H9 (cell line): Measurements from ENCODE around the gene SCNN1B. TPM values are rescaled to one million over a fixed set of nuclear protein-coding genes. Genes with fewer than 3 reads are reported as not detected.

Experiments
- DNase-seq: peaks from one replicate; pipeline ENCODE4 v3.0.0-alpha.2; 2017
- H2AFZ ChIP-seq: one replicate; pipeline ENCODE4 v1.6.1; 2013; ENCODE audit warnings: mild to moderate bottlenecking, low read length, control low read depth, moderate library complexity
- H2AK5ac ChIP-seq: 2 replicates; pipeline ENCODE4 v1.6.1; 2013; ENCODE audit warnings: low read length, control low read depth, mixed read lengths; ENCODE audit not compliant: insufficient read length
- H2BK120ac ChIP-seq: one replicate; pipeline ENCODE4 v1.6.1; 2013; ENCODE audit warnings: low read depth, mild to moderate bottlenecking, low read length, control low read depth, inconsistent platforms; ENCODE audit not compliant: poor library complexity, severe bottlenecking
- H2BK12ac ChIP-seq: 2 replicates; pipeline ENCODE4 v1.6.1; 2013; ENCODE audit warnings: low read length, control low read depth, mixed read lengths, low read depth; ENCODE audit not compliant: insufficient read length
- H2BK15ac ChIP-seq: 2 replicates; pipeline ENCODE4 v1.6.1; 2013; ENCODE audit warnings: low read depth, low read length, control low read depth
- H2BK20ac ChIP-seq: one replicate; pipeline ENCODE4 v1.6.1; 2013; ENCODE audit warnings: low read depth, mild to moderate bottlenecking, low read length, control low read depth, inconsistent platforms; ENCODE audit not compliant: poor library complexity, severe bottlenecking
- H2BK5ac ChIP-seq: 2 replicates; pipeline ENCODE4 v1.6.1; 2013; ENCODE audit warnings: low read length, control low read depth, mixed read lengths; ENCODE audit not compliant: insufficient read length
- H3K14ac ChIP-seq: 2 replicates; pipeline ENCODE4 v1.6.1; 2013; ENCODE audit warnings: low read length, control low read depth; ENCODE audit not compliant: insufficient read depth
- H3K18ac ChIP-seq: 2 replicates; pipeline ENCODE4 v1.6.1; 2013; ENCODE audit warnings: low read depth, mild to moderate bottlenecking, mixed read lengths, low read length, control low read depth; ENCODE audit not compliant: insufficient read length
- H3K23ac ChIP-seq: 2 replicates; pipeline ENCODE4 v1.6.1; 2013; ENCODE audit warnings: low read length, control low read depth, mixed read lengths, low read depth; ENCODE audit not compliant: insufficient read length
- H3K23me2 ChIP-seq: 2 replicates; pipeline ENCODE4 v1.6.1; 2013; ENCODE audit warnings: low read depth, mild to moderate bottlenecking, mixed read lengths, low read length, control low read depth; ENCODE audit not compliant: insufficient read length, poor library complexity, severe bottlenecking
- H3K27ac ChIP-seq: 2 replicates; pipeline ENCODE4 v1.5.1; 2013; ENCODE audit warnings: low read length, control low read depth, mixed read lengths, low read depth; ENCODE audit not compliant: insufficient read length
- H3K27me3 ChIP-seq: 2 replicates; pipeline ENCODE4 v1.6.1; 2013; ENCODE audit warnings: low read length, control low read depth, inconsistent platforms; ENCODE audit not compliant: insufficient read depth
- H3K4ac ChIP-seq: 2 replicates; pipeline ENCODE4 v1.6.1; 2013; ENCODE audit warnings: low read depth, mild to moderate bottlenecking, control low read depth, inconsistent platforms, low read length, moderate library complexity
- H3K4me1 ChIP-seq: 2 replicates; pipeline ENCODE4 v1.6.1; 2013; ENCODE audit warnings: low read length, control low read depth, inconsistent platforms; ENCODE audit not compliant: insufficient read depth
- H3K4me2 ChIP-seq: 2 replicates; pipeline ENCODE4 v1.6.1; 2013; ENCODE audit warnings: low read length, control low read depth, mixed read lengths; ENCODE audit not compliant: insufficient read length, insufficient read depth
- H3K56ac ChIP-seq: 2 replicates; pipeline ENCODE4 v1.6.1; 2013; ENCODE audit warnings: low read depth, mild to moderate bottlenecking, mixed read lengths, low read length, control low read depth; ENCODE audit not compliant: insufficient read length
- H3K79me1 ChIP-seq: 2 replicates; pipeline ENCODE4 v1.6.1; 2013; ENCODE audit warnings: low read depth, mild to moderate bottlenecking, moderate library complexity, low read length, control low read depth, inconsistent platforms; ENCODE audit not compliant: insufficient read depth, poor library complexity, severe bottlenecking
- H3K79me2 ChIP-seq: 2 replicates; pipeline ENCODE4 v1.6.1; 2013; ENCODE audit warnings: low read length, control low read depth, inconsistent platforms; ENCODE audit not compliant: insufficient read depth
- H3K9ac ChIP-seq: 2 replicates; pipeline ENCODE4 v1.6.1; 2013; ENCODE audit warnings: low read length, control low read depth, mixed read lengths; ENCODE audit not compliant: insufficient read length; ENCODE audit errors: extremely low read depth
- H3K9me3 ChIP-seq: one replicate; pipeline ENCODE4 v1.6.1; 2013; ENCODE audit warnings: low read depth, low read length, inconsistent platforms; ENCODE audit not compliant: control insufficient read depth
- H3T11ph ChIP-seq: one replicate; pipeline ENCODE4 v1.6.1; 2013; ENCODE audit warnings: mild to moderate bottlenecking, low read length, control low read depth, inconsistent platforms
- H4K20me1 ChIP-seq: one replicate; pipeline ENCODE4 v1.6.1; 2013; ENCODE audit not compliant: control insufficient read depth, insufficient read length, insufficient read depth
- H4K5ac ChIP-seq: 2 replicates; pipeline ENCODE4 v1.6.1; 2013; ENCODE audit warnings: low read depth, mild to moderate bottlenecking, mixed read lengths, low read length, control low read depth; ENCODE audit not compliant: insufficient read length
- H4K8ac ChIP-seq: replicated peaks from 2 replicates; pipeline ENCODE4 v1.6.1; 2013; ENCODE audit warnings: low read length, control low read depth, mixed read lengths, low read depth; ENCODE audit not compliant: insufficient read length
- H4K91ac ChIP-seq: 2 replicates; pipeline ENCODE4 v1.6.1; 2013; ENCODE audit warnings: low read depth, mild to moderate bottlenecking, moderate library complexity, mixed read lengths, low read length, control low read depth; ENCODE audit not compliant: insufficient read length
- H3K27ac Mint-ChIP-seq, 3 experiments: 2 replicates in 2 of 3; 3 replicates in 1 of 3; pipeline ENCODE4 v1.8.0; 2020 to 2021; ENCODE audit warnings: mixed read lengths in 3 of 3, mild to moderate bottlenecking in 1 of 3, moderate library complexity in 1 of 3
- H3K27me3 Mint-ChIP-seq: 2 replicates; pipeline ENCODE4 v1.8.0; 2021; ENCODE audit warnings: low read depth, mild to moderate bottlenecking, moderate library complexity, mixed read lengths
- H3K36me3 Mint-ChIP-seq, 3 experiments: 2 replicates in 2 of 3; 3 replicates in 1 of 3; pipeline ENCODE4 v1.8.0; 2020 to 2021; ENCODE audit warnings: low read depth in 3 of 3, mixed read lengths in 3 of 3; ENCODE audit not compliant: insufficient read depth in 1 of 3
- H3K4me1 Mint-ChIP-seq, 2 experiments: 2 replicates each; pipeline ENCODE4 v1.8.0; 2020; ENCODE audit warnings: mixed read lengths in 2 of 2
- H3K4me3 Mint-ChIP-seq, 2 experiments: 2 replicates in 1 of 2; 3 replicates in 1 of 2; pipeline ENCODE4 v1.8.0; 2020 to 2021; ENCODE audit warnings: mild to moderate bottlenecking in 2 of 2, mixed read lengths in 2 of 2, moderate library complexity in 1 of 2
- H3K9me3 Mint-ChIP-seq, 2 experiments: 2 replicates in 1 of 2; 3 replicates in 1 of 2; pipeline ENCODE4 v1.8.0; 2020; ENCODE audit warnings: mild to moderate bottlenecking in 2 of 2, mixed read lengths in 2 of 2, moderate library complexity in 1 of 2
- WGBS: extraction: QIAGEN DNeasy Blood & Tissue Kit; methylation state at CpG from one replicate; pipeline ENCODE4 v1.1.7; 2013; ENCODE audit warnings: missing lambda C conversion rate, low lambda C conversion rate, mixed read lengths; ENCODE audit not compliant: insufficient read length; ENCODE audit errors: extremely low coverage; 5-methylcytosine and 5-hydroxymethylcytosine counted together
- total RNA-seq: library from RNA; stranded (reverse); gene quantifications from 2 replicates; pipeline ENCODE4 v1.2.1, GENCODE V29; 2021
- TF ChIP-seq, protein P1 (sequence below): fragments of 200-600 bp; sonication (generic); conservative IDR thresholded peaks from 3 replicates; pipeline ENCODE4 v1.8.0; 2021; ENCODE audit warnings: antibody characterized with exemption, mild to moderate bottlenecking

Gene SCNN1B
- total RNA-seq, 1 experiment from 2014 or later = 0.11 TPM

- no peak overlapping the region for H3K56ac ChIP-seq
- Mint-ChIP-seq H3K4me1 (peaks cover 9 to 13% of the 10 kb centered on the region in 2 experiments), H3K4me3 (no peak overlapping the region), H3K9me3 (no peaks in the 10 kb centered on the region), H3K27ac (peak overlapping the region; percentile 0 to 38 (median 32); a peak in 4 of 7 replicates), H3K27me3 (no peaks in the 10 kb centered on the region), H3K36me3 (peaks cover 6 to 26% (median 24%) of the 10 kb centered on the region in 3 experiments; a peak in 5 of 7 replicates)
- H3K18ac ChIP-seq = no peak overlapping the region
- H2AFZ ChIP-seq = no peak overlapping the region
- no peak overlapping the region for H2BK5ac ChIP-seq
- no peaks in the 10 kb centered on the region for H3K79me1 ChIP-seq
- no peaks in the 10 kb centered on the region for H4K20me1 ChIP-seq
- no peak overlapping the region for H3K23ac ChIP-seq
- no peak for DNase-seq
- no peak overlapping the region for H2BK20ac ChIP-seq
- no peaks in the 10 kb centered on the region for H3K79me2 ChIP-seq
- H3K23me2 ChIP-seq = no peaks in the 10 kb centered on the region
- H3K4me2 ChIP-seq = no peak overlapping the region
- H3K9me3 ChIP-seq = no peaks in the 10 kb centered on the region
- H3T11ph ChIP-seq = no peak overlapping the region
- no peak overlapping the region for H4K91ac ChIP-seq
- no peak overlapping the region for H2BK15ac ChIP-seq
- H4K5ac ChIP-seq = no peak overlapping the region
- H3K4me1 ChIP-seq = no peaks in the 10 kb centered on the region; the same call in 1 of the 2 replicates
- H3K4ac ChIP-seq = no peak overlapping the region
- WGBS = no CpG with 5 or more reads among the region's 14 CpGs
- H2AK5ac ChIP-seq = no peak overlapping the region
- no peak overlapping the region for H4K8ac ChIP-seq
- H3K27ac ChIP-seq = no peak overlapping the region
- H3K27me3 ChIP-seq = no peaks in the 10 kb centered on the region
- no peak overlapping the region for H2BK120ac ChIP-seq
- no peak overlapping the region for H2BK12ac ChIP-seq
- TF ChIP-seq, protein P1, sequence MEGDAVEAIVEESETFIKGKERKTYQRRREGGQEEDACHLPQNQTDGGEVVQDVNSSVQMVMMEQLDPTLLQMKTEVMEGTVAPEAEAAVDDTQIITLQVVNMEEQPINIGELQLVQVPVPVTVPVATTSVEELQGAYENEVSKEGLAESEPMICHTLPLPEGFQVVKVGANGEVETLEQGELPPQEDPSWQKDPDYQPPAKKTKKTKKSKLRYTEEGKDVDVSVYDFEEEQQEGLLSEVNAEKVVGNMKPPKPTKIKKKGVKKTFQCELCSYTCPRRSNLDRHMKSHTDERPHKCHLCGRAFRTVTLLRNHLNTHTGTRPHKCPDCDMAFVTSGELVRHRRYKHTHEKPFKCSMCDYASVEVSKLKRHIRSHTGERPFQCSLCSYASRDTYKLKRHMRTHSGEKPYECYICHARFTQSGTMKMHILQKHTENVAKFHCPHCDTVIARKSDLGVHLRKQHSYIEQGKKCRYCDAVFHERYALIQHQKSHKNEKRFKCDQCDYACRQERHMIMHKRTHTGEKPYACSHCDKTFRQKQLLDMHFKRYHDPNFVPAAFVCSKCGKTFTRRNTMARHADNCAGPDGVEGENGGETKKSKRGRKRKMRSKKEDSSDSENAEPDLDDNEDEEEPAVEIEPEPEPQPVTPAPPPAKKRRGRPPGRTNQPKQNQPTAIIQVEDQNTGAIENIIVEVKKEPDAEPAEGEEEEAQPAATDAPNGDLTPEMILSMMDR = no peak
- no peak overlapping the region for H3K14ac ChIP-seq
- no peak overlapping the region for H3K9ac ChIP-seq
These were observed 122.3 kb downstream of the SCNN1B start for GRCh38 chr16:23424292-23424958.
